Bone marrow (tissue), 2 donors: ENCODE measurements around the gene EPHB1.

Experiments
- DNase-seq, 2 donors: peaks; one replicate each; lab custom pipeline; 2025; lab: John Stamatoyannopoulos, UW

Gene EPHB1

DNA sequence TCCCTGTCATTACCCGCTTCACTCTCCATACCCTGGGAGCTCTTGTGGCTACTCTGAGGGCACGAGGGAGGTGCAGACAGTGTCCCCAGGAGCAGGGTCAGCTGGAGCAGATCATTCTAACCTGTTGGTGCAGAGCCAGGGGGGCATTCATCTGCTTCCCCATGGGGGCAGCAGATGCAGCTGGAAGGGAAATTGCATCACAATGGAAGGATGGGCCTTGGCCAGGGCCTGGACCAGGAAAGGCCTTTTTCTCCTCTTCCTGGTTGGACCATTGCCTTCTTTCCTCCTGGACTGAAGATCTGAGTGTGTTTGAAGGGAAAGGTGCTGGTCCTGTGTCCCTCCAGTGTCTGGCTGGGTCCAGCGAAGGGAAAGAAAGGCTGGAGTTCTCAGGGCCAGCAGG is 55.7 kb downstream of the EPHB1 start:
- DNase-seq: no peak

DNA sequence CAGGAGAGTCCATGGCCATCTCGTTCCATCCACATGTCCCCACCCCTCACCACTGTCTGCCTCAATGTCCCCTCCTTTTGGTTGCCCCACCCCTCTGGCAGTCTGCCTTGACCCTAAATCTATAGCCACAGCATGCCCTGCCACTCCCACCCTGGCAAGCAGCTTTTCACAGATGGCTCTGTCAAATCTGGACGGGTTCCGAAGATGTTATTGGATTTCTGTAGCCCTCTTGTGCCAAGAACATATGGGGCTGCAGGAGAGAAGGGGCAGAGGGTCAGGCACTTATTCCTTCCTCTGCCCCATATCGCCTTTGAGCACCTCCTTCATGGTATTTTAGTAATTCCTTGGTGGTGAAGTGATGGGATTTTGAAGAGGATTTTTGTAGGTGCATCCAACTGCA is 57.1 kb downstream of the EPHB1 start:
- DNase-seq: no peak

DNA sequence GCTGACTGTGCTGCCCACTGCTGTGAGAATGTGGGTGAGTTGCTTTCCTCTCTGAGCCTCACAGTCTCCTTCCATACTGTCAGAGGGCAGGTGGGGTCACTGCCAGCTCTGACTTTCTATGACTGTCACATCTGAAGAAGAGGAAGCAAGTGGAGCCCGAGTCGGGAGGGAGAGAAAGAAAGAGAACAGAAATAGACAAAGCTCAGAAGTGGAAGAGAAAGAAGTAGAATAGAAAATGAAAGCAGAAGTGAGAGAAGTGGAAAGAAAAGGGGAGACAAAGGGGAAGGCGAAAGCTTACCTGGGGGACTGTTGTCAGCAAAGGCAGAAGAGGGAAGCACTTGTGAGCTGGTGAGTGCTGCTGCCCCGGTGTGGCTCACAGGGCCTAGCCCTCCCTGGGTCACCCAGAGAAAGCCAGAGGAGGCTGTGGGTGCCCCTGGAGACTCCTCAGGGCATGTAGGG is 57.9 kb downstream of the EPHB1 start:
- DNase-seq: peak in 1 of 2 donors; percentile 55

DNA sequence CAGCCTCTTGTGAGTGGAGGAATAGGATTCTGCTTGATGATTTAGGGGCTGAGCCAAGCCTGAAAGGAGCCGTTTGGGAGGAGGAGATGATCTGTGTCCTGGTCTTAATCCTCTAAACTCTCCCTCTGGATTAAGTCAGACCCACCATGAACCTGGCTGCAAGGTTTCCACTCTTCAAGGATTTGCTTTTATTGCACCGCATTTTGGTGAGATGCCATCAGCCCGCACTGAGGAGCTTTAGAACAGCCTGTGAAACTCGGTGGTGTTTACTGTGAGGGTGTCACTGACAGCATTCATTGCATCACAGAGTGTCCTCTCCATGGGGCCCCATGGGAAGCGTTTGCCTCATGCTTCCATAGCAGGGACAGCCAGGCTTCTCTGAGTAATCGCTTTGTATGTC is 59.2 kb downstream of the EPHB1 start:
- DNase-seq: no peak

DNA sequence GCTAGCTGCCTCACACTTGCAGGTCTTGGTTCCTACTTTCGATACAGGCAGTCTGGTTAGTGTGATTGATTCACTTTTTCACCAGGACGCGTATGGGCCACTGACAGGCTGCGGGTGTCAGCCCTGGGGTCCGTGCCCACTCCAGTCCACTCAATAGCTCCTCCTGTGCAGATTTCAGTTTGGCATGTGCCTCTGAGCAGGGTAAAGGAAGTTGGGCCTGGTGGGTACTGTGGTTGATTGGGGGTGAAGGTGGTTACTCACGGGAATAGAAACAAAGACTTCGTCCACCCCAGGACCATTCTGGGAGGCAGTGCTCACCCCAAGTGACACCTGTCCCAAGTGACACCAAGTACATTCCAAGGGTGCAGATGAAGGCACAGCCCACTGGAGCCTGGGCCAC is 62.3 kb downstream of the EPHB1 start:
- DNase-seq: no peak

DNA sequence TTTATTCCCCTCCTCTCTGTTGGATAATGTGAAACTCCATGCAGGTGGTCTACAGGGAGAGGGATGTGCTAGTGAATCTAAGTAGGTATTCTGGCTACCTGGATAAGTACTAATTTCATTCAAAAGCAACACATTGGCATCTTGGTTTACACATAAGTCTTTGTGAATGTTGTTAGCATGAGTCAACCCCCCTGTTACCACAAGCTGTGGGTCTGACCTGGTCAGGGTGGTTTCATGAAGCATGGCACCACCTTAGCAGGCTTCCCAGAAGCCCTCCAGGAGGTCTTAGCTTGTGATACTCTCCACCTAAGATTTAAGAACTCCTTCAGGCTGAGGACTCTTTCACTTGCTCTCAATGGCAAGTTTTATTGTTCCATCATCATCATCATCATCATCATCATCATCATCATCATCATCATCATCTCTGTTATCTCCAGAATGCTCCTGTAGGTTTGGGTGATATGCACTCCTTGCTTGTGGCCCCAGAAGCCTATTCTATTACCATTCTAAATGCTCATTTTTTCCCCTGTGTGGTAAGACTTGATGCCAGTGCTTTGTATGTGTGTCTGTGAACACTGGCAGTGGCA is 62.8 kb downstream of the EPHB1 start:
- DNase-seq: no peak

DNA sequence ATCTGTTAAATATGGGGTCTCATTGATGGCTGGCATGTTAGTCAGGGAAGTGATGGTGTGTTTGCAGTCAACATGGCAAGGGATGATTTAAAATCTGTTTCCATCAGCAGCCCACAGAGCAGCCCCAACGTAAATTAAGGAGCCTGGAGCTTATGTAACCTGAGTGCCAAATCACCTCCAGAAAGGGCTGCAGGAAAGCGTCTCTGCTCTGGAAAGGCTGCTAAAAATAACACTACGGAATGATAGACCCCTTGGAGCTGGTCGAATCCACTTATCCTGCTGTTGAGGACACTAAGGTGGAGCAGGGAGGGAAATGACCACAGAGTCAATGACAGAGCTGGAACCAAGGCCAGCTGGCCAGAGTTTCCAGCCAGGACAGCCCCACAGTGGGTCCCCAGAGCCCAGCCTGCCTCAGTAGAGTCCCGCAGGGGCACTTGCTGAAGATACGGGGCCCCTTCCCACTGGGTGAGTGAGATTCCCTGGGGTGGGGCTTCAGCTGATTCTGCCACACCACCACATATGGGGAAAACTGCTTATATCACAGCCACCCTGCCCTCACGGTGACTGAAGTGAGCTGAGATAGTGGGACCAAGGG is 63.5 kb downstream of the EPHB1 start:
- no peak for DNase-seq

DNA sequence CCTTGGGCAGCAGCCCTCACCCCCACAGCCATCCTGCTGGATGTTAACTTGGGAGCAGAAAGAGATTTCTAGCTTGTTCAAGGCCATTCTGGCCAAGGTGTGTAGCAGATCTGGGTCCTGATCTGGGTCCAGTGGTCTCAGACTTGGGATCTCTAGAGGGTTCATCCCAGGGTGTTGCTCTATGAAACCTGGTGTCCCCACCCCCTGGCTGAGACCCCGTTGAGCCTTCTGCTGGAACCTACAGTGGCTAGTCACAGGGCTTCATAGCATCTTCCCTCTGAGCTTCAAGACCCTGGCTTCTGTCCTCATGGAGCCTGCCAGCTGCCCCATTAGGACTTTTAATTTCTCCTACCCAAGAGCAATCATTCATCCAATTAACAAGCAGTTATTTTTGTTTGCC is 64.3 kb downstream of the EPHB1 start:
- no peak for DNase-seq

DNA sequence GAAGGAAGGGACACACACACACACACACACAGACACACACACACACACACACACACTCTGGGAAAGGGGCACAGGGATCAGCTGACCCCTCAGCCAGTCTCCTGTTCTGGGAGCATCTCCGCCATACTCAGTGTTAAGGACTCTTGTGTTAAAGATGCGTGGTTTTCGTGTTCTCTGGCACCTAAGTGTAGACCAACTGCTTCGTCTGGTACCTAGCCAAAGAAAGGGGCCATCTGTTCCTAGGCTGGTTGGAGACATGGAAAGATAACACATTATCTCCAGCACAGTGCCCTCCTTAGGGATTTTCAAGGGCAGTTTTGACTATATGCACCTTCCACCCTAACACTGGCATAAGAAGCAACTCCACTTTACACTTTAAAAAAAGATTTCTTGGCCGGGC is 65.1 kb downstream of the EPHB1 start:
- no peak for DNase-seq

DNA sequence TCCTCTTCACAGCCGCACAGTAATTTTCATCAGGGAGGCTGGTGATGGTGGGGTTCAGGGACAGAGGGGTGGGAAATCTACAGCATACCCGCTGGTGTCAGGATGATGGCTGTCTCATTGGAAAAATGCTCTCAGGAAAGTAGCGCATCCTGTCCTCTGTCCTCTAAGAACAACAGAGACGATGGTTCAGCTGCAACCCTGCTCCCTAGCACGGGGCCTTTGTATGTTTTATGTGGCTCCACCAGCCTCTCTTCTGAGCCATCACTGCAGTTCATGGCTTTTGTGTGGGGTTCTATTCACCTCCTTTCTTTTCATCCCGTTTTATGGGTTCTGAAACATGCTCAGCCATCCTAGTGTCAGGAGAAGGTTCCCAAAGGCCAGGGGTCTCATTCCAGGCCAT is 68.9 kb downstream of the EPHB1 start:
- no peak for DNase-seq

DNA sequence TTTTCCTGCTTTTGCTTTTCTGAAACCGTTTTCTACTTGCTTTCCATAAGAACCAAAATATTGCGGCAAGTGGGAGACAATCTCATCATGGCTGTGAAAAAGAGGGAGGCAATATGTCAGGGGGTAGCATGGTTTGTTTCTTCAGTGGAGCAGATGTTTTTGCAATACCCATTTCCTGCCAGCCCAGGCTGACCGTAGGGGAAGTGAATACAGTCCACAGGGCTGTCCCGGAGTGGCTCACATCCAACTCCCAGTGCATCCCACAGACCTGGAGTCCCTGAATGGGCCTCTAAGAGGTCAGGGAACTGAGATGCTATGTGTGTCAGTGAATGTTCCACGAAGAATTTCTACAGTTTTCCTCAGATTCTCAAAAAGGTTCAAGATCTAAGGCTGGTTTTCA is 69.6 kb downstream of the EPHB1 start:
- DNase-seq: no peak

DNA sequence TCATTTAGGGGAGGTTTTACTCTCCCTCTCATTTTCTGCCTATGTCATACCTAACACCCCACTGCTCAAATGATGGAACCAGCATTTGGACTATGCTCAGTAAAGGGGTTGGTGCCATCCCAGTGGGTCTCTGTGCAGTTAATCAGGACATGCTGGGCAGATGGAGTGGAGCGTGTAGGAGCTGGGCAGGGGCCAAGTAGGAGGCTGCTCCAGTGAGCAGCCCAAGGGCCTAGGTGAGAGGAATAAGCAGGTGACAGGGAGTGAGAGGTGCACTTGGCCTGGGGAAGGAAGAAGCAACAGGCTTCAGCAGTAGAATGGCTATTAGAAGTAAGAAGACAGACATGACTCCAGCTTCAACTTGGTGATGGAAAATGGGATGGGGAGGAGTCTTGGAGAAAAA is 72.2 kb downstream of the EPHB1 start:
- no peak for DNase-seq

DNA sequence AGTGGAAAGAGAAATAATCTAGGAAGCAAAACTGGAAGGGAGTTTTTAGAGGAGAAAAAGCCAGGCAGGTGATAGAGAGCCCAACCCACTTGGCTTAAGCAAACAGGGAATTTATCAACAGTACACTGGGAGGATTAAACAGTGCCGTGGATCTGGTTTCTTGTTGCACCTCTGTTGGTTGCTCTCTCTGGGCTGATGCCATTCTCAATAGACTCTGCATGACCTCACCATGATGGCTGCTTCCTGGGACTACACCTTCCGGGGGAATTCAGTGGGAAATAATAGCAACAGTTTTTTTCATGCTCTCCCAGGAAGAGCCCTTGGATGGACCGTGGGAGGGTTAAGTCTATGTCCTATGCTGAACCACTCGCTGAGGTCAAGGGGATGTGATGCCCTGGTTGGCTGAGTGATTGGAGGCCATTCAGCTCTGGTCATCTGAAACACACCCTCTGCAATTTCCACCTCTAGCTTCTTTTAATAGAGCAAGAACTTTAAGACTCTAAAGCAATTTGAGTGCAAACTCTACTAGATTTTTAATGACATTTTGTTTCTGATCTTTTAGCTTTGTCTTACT is 74.2 kb downstream of the EPHB1 start:
- no peak for DNase-seq

DNA sequence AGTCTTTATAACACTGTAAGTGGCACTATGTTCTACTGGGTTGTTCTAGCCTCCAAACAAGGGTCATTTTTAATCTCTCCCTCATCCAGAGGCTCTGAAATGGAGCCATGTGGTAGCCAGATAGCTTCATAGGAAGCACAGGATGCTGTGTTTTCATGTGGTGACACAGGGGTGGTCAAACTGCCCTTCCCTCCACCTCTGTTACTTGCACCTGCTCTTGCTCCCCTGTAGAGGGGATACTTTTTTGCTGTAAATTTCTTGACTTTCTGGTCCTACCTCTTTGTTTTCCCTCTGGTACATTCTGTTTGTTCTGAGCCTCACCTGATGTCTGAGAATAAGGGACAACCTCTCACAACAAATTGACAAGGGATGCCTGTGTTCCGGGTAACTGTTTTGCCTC is 76.8 kb downstream of the EPHB1 start:
- no peak for DNase-seq

DNA sequence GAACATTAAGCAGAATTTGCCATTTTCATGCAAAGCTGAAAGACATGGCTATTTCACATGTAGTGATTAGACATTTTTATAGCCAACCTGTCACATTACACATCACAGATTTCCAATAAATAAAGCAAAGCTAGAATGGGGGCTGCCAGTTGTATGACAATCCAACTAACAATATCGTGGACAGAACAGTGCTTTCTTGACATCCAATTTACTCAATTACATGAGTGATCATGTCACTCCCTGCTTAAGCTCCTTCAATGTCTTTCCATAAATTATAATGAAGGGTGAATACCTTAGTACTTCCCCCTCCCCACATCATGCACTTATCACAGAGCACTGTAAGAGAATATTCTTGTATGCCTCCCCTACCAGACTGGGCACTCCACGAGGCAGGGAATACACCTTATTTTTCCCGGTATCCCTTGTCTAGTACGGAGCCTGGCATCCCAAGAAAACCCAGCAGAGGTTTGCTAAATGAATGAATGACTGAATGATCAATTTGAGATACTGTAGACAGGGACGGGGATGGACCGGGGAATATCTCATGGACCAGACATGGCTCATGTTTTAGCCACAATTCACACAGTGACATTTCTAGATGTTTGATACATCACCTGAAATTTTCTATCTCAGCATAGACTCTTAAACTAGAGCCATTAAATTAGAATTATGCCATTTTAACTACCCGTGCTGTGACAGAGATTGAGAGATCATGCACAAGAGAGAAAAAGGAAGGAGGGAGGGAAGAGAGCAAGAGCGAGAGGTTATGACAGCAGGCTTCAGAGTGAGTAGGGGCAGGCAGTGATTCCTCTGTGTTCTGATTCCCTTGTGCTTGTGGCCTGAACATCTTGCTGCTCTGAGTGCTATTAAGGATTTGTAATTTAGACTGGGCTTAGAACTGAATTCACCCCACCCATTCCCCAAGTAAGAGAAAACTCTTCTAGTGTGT is 77.7 kb downstream of the EPHB1 start:
- DNase-seq: no peak

DNA sequence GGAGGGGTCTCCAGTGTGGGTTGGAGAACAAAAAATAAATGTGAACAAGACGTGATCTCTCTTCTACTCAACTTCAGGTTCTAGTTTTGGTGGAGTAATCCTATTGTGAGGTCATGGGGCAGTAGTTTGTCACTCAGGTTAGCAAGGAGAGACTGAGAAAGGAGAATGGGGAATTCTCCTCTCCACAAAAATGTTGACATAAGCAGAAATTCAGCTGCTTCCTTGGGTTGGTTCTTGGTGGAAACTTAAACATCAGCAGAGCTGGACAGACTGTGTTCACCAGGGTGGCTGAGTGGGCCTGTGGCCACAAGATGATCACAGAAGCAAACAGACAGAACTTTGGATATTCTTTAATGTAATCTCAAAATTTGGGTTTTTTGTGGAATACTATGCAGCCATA is 78.7 kb downstream of the EPHB1 start:
- DNase-seq: no peak

DNA sequence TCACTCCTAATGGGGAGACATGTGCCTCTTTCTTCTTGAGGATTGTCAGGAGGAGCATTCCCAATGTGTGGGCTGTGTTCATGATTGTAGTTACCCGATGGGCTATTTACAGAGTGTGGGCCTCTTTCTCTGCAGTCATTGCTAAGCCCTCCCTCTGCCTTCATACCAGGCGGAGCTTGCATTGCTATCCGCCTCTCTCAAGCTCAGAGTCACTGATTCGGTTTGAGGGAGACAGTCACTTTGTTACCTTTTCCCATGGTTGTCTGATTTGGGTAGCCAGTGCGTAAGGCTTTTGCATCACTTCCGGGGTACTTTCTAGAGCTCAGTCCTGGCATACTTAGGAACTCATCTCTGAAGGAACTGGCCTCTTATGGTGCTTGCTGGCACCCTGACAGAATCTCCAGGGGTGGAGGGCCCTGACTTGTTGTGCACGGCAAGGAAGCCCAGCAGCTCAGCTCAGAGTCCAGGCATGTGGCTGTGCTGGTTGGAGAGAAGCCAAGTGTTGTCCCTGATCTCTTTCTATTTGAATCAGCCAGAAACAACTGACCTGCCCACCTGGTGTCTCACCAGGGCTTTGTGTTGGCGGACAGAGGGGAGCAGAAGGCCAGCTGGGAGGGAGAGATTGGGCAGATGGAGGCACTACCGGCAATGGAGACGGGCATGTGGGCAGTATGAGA is 79.8 kb downstream of the EPHB1 start:
- DNase-seq: no peak

DNA sequence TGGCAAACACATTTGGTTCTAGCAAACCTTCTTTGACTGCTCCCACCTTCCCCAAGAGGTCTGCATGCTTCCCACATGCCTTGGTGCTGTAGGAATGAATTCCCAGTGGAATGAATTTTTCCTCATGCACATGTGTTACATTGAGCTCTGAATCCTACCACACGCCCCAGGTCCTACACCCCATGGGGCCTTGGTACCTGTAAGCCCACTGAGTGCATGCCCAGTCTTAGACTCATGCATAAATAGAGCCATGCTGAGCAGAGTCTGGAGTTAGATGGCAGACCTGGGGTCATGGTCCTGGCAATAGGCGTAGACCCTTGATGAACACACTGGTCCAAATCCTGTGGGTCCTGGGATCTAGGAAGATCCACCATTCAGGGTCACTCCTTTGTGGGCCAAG is 81.8 kb downstream of the EPHB1 start:
- no peak for DNase-seq

DNA sequence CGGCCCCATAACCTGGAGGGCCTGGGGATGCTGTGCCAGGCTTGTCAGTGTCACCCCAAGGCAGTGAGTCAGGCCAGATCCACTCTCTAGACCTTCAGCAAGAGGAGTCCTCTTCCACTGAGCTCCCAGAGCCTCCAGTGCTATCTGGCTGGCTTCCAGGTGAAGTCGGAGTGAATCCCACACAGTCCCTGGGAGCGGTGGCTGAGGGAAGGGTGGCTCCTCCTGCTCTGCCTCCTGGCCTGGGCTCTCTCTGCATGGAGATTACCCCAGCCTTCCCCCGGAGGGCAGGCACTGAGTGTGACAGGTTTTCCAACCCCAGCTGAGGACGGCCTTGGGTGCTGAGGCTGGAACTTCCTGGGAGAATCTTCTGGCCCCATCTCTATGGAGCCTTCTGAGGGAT is 82.7 kb downstream of the EPHB1 start:
- no peak for DNase-seq

DNA sequence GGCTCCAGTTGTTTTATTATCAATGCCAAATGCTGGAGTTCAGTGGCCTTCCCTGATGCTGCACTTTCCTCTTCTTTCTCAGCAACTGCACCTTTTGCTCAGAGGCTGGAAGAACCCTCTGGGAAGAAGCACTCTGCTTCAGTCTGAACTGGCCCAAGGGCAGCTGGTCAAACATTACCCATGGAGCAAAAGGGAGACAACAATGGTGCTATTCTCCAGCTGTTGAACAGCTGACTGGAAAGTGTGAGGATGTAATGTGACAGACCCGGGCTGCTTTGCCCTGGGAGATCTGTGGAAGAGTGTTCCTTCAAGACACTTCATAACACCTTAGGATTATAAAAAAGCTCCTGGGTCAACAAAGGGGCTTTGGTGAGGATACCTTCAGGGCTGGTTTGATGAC is 84.9 kb downstream of the EPHB1 start:
- DNase-seq: no peak

DNA sequence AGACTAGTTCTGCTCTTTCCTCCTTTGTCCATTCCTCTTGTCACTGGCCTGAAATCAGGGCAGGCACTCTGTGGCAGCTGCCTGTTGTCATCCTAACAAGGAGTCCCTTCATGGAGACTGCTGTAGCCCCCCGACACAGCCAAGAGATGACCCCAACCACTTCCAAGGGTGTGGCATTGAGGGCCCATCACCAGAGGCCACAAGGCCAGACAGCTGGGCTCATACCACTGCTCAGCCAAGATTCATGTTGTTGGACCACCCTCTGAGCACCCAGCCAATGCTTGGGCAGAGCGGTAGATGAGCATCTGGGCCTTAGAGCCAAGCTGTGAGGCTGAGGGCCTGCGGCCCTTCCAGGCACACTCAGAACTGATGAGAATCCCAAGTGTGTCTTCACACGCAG is 85.4 kb downstream of the EPHB1 start:
- no peak for DNase-seq

DNA sequence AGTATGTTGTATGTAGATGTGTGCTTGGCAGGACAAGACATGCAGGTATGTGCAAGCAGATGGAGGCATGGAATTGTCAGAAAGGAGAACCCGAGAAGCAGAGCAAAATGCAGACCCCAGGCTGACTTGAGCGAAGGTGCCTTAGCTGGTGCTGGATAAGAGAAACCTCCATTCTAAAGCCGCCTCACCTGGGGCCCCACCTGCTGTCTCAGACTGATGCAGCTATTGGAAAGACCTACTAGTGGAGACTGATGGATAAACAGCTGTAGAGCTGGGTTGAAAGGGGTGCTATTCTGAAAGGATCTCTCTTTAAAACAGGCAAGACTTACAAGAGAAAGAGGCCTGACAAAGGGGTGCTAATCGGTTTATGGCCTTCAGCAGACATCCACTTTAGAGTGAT is 86.2 kb downstream of the EPHB1 start:
- no peak for DNase-seq
